Parathyroid adenoma (tissue), 2 donors: ENCODE measurements around the gene UNC13B.
"Not testable (repeated sequence)": the region's sequence is repeated elsewhere in the genome, so short reads cannot be mapped to it uniquely, and the experiment has no call there.

ENCODE experiments used
- H2AFZ ChIP-seq: fragments of 300-600 bp; sonication (generic); one replicate; pipeline ENCODE4 v1.7.0; 2017; ENCODE audit warnings: antibody characterized with exemption, mild to moderate bottlenecking
- H3K27ac ChIP-seq: fragments of 300-600 bp; sonication (generic); one replicate; pipeline ENCODE4 v1.7.0; 2017
- H3K27me3 ChIP-seq: fragments of 300-600 bp; sonication (generic); one replicate; pipeline ENCODE4 v1.7.0; 2017; ENCODE audit warnings: low read length; ENCODE audit not compliant: control insufficient read depth, insufficient read depth
- H3K36me3 ChIP-seq: fragments of 300-600 bp; sonication (generic); one replicate; pipeline ENCODE4 v1.7.0; 2017; ENCODE audit warnings: low read length; ENCODE audit not compliant: control insufficient read depth, insufficient read depth
- H3K4me1 ChIP-seq: fragments of 300-600 bp; sonication (generic); one replicate; pipeline ENCODE4 v1.7.0; 2017; ENCODE audit warnings: control low read depth
- H3K4me2 ChIP-seq: fragments of 300-600 bp; sonication (generic); one replicate; pipeline ENCODE4 v1.7.0; 2017; ENCODE audit warnings: low read length
- H3K4me3 ChIP-seq: fragments of 300-600 bp; sonication (generic); one replicate; pipeline ENCODE4 v1.7.0; 2017; ENCODE audit warnings: low read depth, low read length
- H3K79me2 ChIP-seq: fragments of 300-600 bp; sonication (generic); one replicate; pipeline ENCODE4 v1.7.0; 2017; ENCODE audit warnings: control low read depth
- H3K9ac ChIP-seq: fragments of 300-600 bp; sonication (generic); one replicate; pipeline ENCODE4 v1.7.0; 2017; ENCODE audit warnings: mild to moderate bottlenecking
- H3K9me3 ChIP-seq: fragments of 300-600 bp; sonication (generic); one replicate; pipeline ENCODE4 v1.7.0; 2017; ENCODE audit warnings: low read length; ENCODE audit not compliant: control insufficient read depth
- TF ChIP-seq, protein P1 (sequence below): fragments of 300-600 bp; sonication (generic); IDR thresholded peaks from one replicate; pipeline ENCODE4 v1.7.0; 2017; ENCODE audit warnings: antibody characterized with exemption, mild to moderate bottlenecking
- donor health status: primary hyperparathyroidism.

UNC13B gene

DNA sequence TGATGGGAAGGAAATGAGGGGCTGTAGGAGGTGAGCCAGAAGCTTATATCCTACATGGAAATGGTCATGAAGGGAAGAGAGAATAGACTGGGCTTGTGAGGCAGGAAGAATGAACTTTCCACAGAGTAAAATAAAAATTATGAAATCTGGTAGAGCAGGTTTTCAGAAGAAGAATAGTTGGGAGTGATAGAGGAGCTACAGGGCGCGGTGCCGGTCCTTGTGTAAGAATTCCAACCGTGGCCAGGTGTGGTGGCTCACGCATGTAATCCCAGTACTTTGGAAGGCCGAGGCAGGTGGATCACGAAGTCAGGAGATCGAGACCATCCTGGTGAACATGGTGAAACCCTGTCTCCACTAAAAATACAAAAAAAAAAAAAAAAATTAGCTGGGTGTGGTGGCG lies 8.9 kb upstream of the UNC13B start:
- Histone ChIP-seq H3K36me3 (no peaks in the 10 kb centered on the region), H3K9ac (no peak overlapping the region), H3K4me1 (no peaks in the 10 kb centered on the region), H3K27ac (no peak overlapping the region), H3K27me3 (no peaks in the 10 kb centered on the region), H3K9me3 (no peaks in the 10 kb centered on the region), H3K79me2 (no peaks in the 10 kb centered on the region), H3K4me3 (no peak overlapping the region), H2AFZ (no peak overlapping the region), H3K4me2 (no peak overlapping the region)
- TF ChIP-seq, protein P1, sequence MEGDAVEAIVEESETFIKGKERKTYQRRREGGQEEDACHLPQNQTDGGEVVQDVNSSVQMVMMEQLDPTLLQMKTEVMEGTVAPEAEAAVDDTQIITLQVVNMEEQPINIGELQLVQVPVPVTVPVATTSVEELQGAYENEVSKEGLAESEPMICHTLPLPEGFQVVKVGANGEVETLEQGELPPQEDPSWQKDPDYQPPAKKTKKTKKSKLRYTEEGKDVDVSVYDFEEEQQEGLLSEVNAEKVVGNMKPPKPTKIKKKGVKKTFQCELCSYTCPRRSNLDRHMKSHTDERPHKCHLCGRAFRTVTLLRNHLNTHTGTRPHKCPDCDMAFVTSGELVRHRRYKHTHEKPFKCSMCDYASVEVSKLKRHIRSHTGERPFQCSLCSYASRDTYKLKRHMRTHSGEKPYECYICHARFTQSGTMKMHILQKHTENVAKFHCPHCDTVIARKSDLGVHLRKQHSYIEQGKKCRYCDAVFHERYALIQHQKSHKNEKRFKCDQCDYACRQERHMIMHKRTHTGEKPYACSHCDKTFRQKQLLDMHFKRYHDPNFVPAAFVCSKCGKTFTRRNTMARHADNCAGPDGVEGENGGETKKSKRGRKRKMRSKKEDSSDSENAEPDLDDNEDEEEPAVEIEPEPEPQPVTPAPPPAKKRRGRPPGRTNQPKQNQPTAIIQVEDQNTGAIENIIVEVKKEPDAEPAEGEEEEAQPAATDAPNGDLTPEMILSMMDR: no peak

DNA sequence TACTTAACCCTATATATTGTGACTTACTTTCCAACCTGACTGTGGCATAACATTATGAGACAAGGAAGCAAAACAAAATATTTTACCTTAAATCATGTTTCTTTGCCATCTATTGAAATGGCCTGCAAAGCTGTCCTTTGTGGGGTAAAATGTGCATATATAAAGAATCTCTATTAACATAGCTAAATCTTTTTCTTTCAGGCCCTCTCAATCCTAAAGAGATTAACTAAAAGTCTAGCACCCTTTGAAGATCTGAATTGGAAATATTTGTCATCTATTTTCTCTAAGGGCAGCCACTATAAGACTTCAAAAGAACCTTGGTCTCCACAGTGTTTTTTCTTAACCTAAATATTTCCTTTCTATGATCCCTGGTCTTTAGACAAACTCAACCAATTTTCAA lies 5.0 kb upstream of the UNC13B start:
- H3K4me2 ChIP-seq: no peak overlapping the region
- H3K27ac ChIP-seq: no peak overlapping the region
- no peaks in the 10 kb centered on the region for H3K79me2 ChIP-seq
- no peaks in the 10 kb centered on the region for H3K27me3 ChIP-seq
- TF ChIP-seq, protein P1: no peak
- no peaks in the 10 kb centered on the region for H3K9me3 ChIP-seq
- H2AFZ ChIP-seq: no peak overlapping the region
- no peak overlapping the region for H3K9ac ChIP-seq
- no peak overlapping the region for H3K4me3 ChIP-seq
- H3K36me3 ChIP-seq: no peaks in the 10 kb centered on the region
- no peaks in the 10 kb centered on the region for H3K4me1 ChIP-seq

- H3K4me3 ChIP-seq, H3K36me3 ChIP-seq, H2AFZ ChIP-seq, H3K9me3 ChIP-seq, H3K4me2 ChIP-seq, H3K27me3 ChIP-seq, H3K79me2 ChIP-seq, H3K4me1 ChIP-seq, H3K27ac ChIP-seq, H3K9ac ChIP-seq: not testable (repeated sequence)
Measured at GRCh38 chr9:35157836-35158235, 4.0 kb upstream of the UNC13B start.

DNA sequence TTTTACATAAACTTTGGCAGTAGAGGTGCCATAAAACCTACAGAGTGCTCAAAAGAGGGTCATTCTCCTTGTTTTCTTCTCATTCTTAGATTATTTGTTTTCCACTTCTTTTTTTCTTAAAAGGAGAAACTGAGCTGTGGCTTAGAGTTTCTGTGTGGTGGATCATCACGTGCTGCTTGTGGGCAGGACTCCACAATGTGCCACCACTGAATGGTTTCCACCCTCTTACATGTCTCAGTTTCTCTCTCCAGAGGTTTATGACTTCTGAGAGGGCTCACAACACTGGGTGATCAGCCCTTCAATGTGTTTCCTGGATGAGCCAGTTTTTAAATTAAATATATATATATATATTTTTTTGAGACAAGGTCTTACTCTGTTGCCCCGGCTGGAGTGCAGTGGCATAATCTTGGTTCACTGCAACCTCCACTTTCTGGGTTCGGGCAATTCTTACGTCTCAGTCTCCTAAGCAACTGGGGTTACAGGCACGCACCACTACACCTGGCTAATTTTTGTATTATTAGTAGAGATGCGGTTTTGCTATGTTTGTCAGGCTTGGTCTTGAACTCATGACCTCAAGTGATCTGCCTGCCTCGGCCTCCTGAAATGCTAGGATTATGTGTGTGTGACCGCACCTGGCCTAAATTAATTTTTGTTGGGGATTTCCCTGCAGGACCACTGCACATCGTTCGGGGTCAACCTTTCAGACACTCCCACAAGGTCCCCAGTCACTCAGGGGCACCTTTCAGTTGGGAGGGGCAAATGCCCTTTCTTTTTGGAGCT lies 3.1 kb upstream of the UNC13B start:
- no peak overlapping the region for H2AFZ ChIP-seq
- TF ChIP-seq, protein P1: no peak
- H3K4me2 ChIP-seq: no peak overlapping the region
- H3K36me3 ChIP-seq: no peaks in the 10 kb centered on the region
- H3K79me2 ChIP-seq: no peaks in the 10 kb centered on the region
- H3K9ac ChIP-seq: no peak overlapping the region
- no peak overlapping the region for H3K27ac ChIP-seq
- H3K4me1 ChIP-seq: no peaks in the 10 kb centered on the region
- H3K9me3 ChIP-seq: no peaks in the 10 kb centered on the region
- no peak overlapping the region for H3K4me3 ChIP-seq
- no peaks in the 10 kb centered on the region for H3K27me3 ChIP-seq

DNA sequence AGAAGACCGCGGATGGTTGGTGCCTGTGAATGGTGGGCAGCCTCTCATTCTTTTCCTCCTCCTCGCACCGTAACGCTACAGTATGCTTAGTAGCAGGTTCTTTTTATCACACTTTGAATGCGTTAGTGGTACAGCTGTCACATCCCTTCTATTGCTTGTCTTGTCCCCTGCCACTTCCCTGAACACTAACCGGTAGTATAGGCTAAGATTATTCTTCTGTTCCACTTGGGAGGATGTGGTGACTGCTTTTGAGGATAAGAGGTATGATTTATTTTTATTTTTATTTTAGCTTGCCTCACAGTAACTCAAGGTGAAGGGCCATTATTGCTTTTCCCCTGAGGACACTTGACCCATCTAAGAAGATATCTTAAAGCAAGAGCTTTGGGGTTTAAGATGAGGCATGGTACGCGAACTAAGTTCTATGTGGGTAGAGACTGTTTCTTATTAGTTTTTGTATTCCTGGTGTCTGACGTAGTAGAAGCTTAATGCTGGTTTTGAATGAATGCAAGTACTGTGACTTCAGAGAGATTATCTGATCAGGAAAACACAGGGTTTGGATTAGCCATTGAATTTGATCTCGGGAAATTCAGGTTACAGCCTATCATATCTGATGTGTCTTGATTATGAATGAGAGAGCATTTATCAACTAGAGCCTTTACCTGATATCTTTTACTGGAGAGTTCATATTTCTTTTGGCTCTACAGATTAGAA lies 951 bp downstream of the UNC13B start:
- H3K9ac ChIP-seq: no peak overlapping the region
- no peaks in the 10 kb centered on the region for H3K36me3 ChIP-seq
- TF ChIP-seq, protein P1: no peak
- H3K9me3 ChIP-seq: no peaks in the 10 kb centered on the region
- peak overlapping the region; percentile 90 for H3K4me2 ChIP-seq
- H3K4me3 ChIP-seq: peak overlapping the region; percentile 81
- peak overlapping the region; percentile 95 for H2AFZ ChIP-seq
- H3K79me2 ChIP-seq: peaks cover 2% of the 10 kb centered on the region
- H3K27ac ChIP-seq: peak overlapping the region; percentile 83
- H3K27me3 ChIP-seq: no peaks in the 10 kb centered on the region
- H3K4me1 ChIP-seq: no peaks in the 10 kb centered on the region
